ENCODE measurements around the gene STK17B. TPM values are rescaled to one million over a fixed set of nuclear protein-coding genes. Genes with fewer than 3 reads are reported as not detected.

The STK17B gene
- total RNA-seq, 1 donor from 2014 or later = 42.6 TPM

GRCh38 chr2:196097864-196098660 is 73.3 kb downstream of the STK17B start:
- no peaks in the 10 kb centered on the region for H3K27me3 ChIP-seq (ENCODE audit: insufficient read depth, low read length)
- no peaks in the 10 kb centered on the region for H4K20me1 ChIP-seq (ENCODE audit: insufficient read depth, low read length)
- no peak overlapping the region for H2AFZ ChIP-seq (ENCODE audit: low read depth, low read length)
- H3K27me3 Mint-ChIP-seq (ENCODE audit: low read depth, unreplicated experiment) = no peaks in the 10 kb centered on the region
- FAIRE-seq (no peak), DNase-seq (ENCODE audit: low read depth) (no peak)
- no peak for TF ChIP-seq EZH2 (IDR thresholded peaks at IDR 0.05; ENCODE audit: insufficient read depth, low read length)
- no peak for TF ChIP-seq CTCF (IDR thresholded peaks at IDR 0.05; ENCODE audit: insufficient read depth, low read depth, low read length)
- no peaks in the 10 kb centered on the region for H3K36me3 Mint-ChIP-seq (ENCODE audit: low read depth, unreplicated experiment)
- no peak overlapping the region for H3K4me2 ChIP-seq (ENCODE audit: low read length)
- no peaks in the 10 kb centered on the region for H3K36me3 ChIP-seq (ENCODE audit: insufficient read depth, low read length)
- no peaks in the 10 kb centered on the region for H3K4me1 ChIP-seq (ENCODE audit: insufficient read depth, low read length)
- H3K4me3 Mint-ChIP-seq (ENCODE audit: unreplicated experiment) = no peak overlapping the region
- H3K4me3 ChIP-seq (ENCODE audit: insufficient read depth, low read depth, low read length) = no peak overlapping the region
- H3K9me3 ChIP-seq (ENCODE audit: insufficient read depth, low read depth, low read length) = no peaks in the 10 kb centered on the region
- no peak overlapping the region for H3K9ac ChIP-seq (ENCODE audit: low read length)
- peaks cover 9% of the 10 kb centered on the region for H3K4me1 Mint-ChIP-seq (ENCODE audit: low read depth, unreplicated experiment)
- H3K79me2 ChIP-seq (ENCODE audit: insufficient read depth, low read length) = no peaks in the 10 kb centered on the region
- H3K27ac ChIP-seq (ENCODE audit: low read depth, low read length) = no peak overlapping the region
- H3K9me3 Mint-ChIP-seq (ENCODE audit: unreplicated experiment) = peaks cover 5% of the 10 kb centered on the region
- H3K27ac Mint-ChIP-seq (ENCODE audit: unreplicated experiment) = no peak overlapping the region

GRCh38 chr2:196096982-196097745 is 74.2 kb downstream of the STK17B start:
- no peak overlapping the region for H3K9ac ChIP-seq (ENCODE audit: low read length)
- no peaks in the 10 kb centered on the region for H3K4me1 ChIP-seq (ENCODE audit: insufficient read depth, low read length)
- DNase-seq (ENCODE audit: low read depth) (no peak), FAIRE-seq (no peak)
- Mint-ChIP-seq H3K4me1 (ENCODE audit: low read depth, unreplicated experiment) (peaks cover 9% of the 10 kb centered on the region), H3K4me3 (ENCODE audit: unreplicated experiment) (no peak overlapping the region), H3K9me3 (ENCODE audit: unreplicated experiment) (peaks cover 6% of the 10 kb centered on the region), H3K27ac (ENCODE audit: unreplicated experiment) (no peak overlapping the region), H3K36me3 (ENCODE audit: low read depth, unreplicated experiment) (no peaks in the 10 kb centered on the region), H3K27me3 (ENCODE audit: low read depth, unreplicated experiment) (no peaks in the 10 kb centered on the region)
- H3K9me3 ChIP-seq (ENCODE audit: insufficient read depth, low read depth, low read length) = no peaks in the 10 kb centered on the region
- H3K4me2 ChIP-seq (ENCODE audit: low read length) = no peak overlapping the region
- no peak overlapping the region for H3K4me3 ChIP-seq (ENCODE audit: insufficient read depth, low read depth, low read length)
- no peaks in the 10 kb centered on the region for H4K20me1 ChIP-seq (ENCODE audit: insufficient read depth, low read length)
- H3K36me3 ChIP-seq (ENCODE audit: insufficient read depth, low read length) = no peaks in the 10 kb centered on the region
- TF ChIP-seq EZH2 (IDR thresholded peaks at IDR 0.05; ENCODE audit: insufficient read depth, low read length) (no peak), CTCF (IDR thresholded peaks at IDR 0.05; ENCODE audit: insufficient read depth, low read depth, low read length) (no peak)
- H2AFZ ChIP-seq (ENCODE audit: low read depth, low read length) = no peak overlapping the region
- H3K27ac ChIP-seq (ENCODE audit: low read depth, low read length) = no peak overlapping the region
- no peaks in the 10 kb centered on the region for H3K27me3 ChIP-seq (ENCODE audit: insufficient read depth, low read length)
- H3K79me2 ChIP-seq (ENCODE audit: insufficient read depth, low read length) = no peaks in the 10 kb centered on the region
